Measurements from ENCODE around the gene TEX52.

DNA sequence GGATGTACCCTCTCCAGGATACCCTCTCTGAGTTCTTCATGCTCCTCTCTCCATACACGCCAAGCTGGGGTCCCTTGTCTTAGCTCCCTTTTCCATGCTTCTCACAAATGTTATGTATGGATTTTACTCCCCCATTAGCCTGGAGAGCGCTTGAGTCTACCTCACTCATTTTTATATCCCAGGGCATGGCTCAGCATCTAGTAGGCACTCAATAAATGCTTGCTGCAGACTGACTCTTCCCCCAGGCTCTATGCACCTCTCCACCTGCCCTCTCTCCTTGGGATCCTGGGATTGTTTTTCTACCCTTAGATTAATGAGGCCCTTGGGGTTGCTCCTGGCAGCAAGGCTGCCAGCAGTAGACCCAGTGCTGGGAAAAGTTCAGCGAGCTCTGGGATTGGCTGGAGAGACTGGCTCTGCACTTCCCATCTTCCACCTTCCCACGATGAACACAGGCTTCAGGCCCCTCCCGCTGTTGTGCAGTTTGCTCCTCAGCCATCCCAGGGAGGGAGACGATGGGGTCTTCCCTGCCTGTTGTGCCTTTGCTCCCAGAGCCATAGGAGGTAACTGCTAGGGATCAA lies 24.2 kb downstream of the TEX52 start:
- TF ChIP-seq SP1 (IDR thresholded peaks at IDR 0.05; ENCODE audit: low read depth, low read length), result no peak
- no peak for TF ChIP-seq BHLHE40 (IDR thresholded peaks at IDR 0.05; ENCODE audit: borderline replicate concordance in 1 of 2, low read depth in 2 of 2, low read length in 1 of 2)
- TF ChIP-seq, protein P1, sequence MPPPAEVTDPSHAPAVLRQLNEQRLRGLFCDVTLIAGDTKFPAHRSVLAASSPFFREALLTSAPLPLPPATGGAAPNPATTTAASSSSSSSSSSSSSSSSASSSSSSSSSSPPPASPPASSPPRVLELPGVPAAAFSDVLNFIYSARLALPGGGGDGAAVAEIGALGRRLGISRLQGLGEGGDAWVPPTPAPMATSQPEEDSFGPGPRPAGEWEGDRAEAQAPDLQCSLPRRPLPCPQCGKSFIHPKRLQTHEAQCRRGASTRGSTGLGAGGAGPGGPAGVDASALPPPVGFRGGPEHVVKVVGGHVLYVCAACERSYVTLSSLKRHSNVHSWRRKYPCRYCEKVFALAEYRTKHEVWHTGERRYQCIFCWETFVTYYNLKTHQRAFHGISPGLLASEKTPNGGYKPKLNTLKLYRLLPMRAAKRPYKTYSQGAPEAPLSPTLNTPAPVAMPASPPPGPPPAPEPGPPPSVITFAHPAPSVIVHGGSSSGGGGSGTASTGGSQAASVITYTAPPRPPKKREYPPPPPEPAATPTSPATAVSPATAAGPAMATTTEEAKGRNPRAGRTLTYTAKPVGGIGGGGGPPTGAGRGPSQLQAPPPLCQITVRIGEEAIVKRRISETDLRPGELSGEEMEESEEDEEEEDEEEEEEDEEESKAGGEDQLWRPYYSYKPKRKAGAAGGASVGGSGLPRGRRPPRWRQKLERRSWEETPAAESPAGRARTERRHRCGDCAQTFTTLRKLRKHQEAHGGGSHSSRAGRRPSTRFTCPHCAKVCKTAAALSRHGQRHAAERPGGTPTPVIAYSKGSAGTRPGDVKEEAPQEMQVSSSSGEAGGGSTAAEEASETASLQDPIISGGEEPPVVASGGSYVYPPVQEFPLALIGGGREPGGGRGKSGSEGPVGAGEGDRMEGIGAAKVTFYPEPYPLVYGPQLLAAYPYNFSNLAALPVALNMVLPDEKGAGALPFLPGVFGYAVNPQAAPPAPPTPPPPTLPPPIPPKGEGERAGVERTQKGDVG (CRISPR knock-in tag; IDR thresholded peaks at IDR 0.05), result no peak
